Activated CD4-positive, alpha-beta T cell treated with anti-CD3 and anti-CD28 coated beads for 24 hours (primary cell): Measurements from ENCODE around the gene PPP2R3B.
"Not testable (repeated sequence)": the region's sequence is repeated elsewhere in the genome, so short reads cannot be mapped to it uniquely, and the experiment has no call there.

Experiments used
- DNase-seq, 2 donors: peaks; one replicate each; pipeline ENCODE4 v3.0.0-alpha.2; 2020; ENCODE audit warnings: low read depth in 2 of 2

PPP2R3B gene

DNA sequence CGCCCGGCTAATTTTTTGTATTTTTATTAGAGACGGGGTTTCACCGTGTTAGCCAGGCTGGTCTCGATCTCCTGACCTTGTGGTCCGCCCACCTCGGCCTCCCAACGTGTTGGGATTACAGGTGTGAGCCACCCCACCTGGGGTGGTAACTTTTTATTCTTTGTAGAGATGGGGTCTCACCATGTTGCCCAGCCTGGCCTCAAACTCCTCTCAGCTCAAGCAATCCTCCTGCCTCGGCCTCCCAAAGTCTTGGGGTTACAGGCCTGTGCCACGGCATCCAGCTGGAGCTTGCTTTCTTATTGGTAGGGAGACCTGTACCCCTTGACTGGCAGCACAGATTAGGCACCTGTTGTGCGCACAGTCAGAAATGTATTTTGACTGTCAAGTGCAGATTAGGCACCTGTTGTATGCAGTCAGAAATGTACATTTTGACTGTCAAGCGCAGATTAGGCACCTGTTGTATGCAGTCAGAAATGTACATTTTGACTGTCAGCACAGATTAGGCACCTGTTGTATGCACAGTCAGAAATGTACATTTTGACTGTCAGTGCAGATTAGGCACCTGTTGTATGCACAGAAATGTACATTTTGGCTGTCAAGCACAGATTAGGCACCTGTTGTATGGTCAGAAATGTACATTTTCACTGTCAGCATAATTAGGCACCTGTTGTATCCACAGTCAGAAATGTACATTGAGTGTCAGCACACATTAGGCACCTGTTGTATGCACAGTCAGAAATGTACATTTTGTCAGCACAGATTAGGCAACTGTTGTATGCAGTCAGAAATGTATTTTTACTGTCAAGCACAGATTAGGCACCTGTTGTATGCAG is 80.7 kb downstream of the PPP2R3B start:
- not testable (repeated sequence) for DNase-seq

DNA sequence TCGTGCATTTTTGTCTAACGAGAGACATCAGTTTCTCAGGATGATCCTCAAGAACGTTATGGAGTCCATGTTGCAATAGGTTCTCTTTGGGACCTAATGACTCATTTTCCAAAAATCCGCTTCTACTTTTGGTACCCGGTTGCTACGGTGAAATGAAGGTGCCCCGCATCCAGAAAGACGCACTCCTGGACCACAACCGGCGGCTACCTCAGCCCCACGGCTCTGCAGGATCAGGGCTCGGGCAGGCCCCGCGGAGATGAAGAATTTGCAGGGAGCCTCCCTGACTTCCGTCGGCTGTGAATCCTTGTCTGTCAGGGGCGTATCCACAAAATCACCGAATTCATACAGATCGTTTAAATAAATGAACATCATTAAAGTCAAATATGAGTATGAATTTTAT is 83.7 kb downstream of the PPP2R3B start:
- no peak for DNase-seq

DNA sequence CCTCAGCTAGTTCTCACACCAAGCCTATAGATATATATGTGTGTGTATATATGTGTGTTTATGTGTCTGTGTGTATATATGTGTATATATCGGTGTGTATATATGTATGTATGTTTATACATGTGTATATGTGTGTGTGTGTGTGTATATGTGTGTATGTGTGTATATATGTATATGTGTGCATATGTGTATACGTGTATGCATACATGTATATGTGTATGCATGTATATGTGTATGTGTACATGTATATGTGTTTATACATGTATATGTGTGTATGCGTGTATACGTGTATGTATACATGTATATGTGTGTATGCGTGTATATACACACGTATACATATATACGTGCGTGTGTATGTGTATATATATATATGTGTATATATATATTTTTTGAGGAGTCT is 86.4 kb downstream of the PPP2R3B start:
- DNase-seq, result no peak

DNA sequence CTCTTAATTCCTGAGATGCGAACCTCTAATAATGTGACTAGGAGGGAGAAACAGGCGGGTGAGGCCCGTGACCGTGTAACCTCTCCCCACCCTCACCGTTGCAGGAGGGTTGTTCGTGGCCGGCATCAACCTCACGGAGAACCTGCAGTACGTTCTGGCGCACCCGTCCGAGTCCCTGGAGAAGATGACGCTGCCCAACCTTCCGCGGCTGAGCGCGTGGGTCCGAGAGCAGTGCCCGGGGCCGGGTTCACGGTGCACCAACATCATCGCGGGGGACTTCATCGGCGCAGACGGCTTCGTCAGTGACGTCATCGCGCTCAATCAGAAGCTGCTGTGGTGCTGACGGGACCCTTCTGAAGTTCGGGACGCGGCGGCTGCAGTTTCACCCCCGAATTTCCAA is 87.7 kb downstream of the PPP2R3B start:
- no peak for DNase-seq

DNA sequence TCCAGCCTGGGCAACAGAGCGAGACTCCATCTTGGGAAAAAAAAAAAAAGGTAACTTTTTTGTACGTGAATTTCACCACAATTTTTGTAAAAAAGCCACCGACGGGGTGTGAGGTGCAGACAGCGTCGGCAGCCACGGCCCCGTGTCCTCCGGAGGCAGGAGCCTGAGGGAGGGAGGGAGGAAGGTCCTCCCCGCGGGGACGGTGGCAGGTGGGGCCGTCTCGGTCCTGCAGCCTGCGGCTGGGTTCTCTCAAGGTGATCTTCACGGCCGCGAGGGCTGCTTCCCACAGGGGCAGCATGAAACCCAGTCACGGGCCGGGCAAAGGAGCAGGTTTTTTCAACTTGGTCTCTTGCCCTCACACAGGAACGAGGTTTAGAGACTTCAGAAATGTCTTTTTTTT is 91.6 kb downstream of the PPP2R3B start:
- DNase-seq, result no peak

DNA sequence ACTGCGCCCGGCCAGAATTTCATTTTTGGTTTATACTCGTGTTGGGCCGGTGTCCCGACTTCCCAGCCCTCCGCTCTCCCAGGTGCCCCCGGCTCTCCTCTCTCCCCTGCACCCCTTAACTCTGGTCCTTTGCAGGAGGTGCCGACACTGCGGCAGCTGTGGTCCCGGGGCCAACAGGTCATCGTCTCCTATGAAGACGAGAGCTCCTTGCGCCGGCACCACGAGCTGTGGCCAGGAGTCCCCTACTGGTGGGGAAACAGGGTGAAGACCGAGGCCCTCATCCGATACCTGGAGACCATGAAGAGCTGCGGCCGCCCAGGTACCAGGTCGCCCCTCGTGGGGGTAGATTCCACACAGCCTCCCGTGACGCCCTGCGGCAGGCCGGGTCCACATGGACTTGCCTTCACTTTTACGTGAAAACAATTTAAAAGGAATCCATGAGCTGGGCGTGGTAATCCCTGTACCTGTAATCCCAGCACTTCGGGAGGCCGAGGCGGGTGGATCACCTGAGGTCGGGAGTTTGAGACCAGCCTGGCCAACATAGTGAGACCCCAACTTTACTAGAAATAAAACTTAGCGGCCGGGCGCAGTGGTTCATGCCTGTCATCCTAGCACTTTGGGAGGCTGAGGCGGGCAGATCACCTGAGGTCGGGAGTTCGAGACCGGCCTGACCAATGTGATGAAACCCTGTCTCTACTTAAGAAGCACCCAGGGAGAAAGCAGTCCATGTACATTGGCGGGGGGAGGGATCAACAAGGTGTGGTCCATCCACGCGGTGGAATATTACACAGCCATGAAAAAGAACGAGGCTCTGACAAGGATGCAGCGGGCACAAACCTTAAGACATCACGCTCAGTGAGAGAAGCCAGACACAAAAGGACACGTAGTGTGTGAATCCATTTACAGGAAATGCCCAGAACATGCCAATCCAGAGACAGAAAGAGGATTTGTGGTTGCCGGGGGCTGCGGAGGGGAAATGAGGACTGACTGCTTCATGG is 93.5 kb downstream of the PPP2R3B start:
- no peak for DNase-seq

DNA sequence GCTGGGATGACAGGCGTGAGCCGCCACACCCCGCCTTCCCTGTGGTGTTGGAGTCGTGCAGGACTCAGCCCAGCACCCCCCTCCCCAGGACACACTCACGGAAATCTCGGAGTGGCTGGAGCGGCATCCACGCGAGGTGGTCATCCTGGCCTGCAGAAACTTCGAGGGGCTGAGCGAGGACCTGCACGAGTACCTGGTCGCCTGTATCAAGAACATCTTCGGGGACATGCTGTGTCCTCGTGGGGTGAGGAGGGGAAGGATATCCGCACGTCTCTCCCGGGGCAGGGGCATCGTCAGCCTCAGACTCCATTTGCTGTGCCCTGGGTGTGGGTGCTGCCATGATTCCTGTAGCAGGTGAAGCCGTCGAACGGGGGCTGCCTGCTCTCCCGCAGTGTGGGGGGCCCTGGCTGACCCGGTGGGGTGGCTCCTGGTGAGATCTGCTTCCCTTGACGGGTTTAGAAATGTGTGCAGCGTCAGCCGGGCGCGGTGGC is 95.3 kb downstream of the PPP2R3B start:
- DNase-seq, result no peak

DNA sequence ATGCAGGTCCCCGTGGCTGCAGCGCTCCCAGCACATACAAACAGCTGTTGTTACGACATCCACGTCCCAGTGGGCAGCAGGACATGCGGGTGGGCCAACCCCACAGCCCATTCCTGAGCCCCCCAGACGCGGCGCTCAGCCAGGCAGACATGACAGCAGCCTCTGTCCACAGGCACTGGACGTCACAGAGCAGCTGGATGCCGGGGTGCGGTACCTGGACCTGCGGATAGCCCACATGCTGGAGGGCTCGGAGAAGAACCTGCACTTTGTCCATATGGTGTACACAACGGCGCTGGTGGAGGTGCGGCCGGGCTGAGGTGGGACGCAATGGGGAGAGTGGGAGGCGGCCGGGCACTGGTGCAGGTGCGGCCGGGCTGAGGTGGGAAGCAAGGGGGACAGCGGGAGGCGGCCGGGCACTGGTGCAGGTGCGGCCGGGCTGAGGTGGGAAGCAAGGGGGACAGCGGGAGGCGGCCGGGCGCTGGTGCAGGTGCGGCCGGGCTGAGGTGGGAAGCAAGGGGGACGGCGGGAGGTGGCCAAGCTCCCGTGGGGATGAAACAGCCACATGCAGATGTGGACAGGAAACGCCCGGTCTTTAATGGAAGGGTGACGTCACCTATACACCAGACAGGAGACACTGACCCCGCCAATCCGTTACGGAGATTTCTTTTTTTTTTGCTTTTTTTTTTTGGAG is 96.1 kb downstream of the PPP2R3B start:
- DNase-seq, result no peak

DNA sequence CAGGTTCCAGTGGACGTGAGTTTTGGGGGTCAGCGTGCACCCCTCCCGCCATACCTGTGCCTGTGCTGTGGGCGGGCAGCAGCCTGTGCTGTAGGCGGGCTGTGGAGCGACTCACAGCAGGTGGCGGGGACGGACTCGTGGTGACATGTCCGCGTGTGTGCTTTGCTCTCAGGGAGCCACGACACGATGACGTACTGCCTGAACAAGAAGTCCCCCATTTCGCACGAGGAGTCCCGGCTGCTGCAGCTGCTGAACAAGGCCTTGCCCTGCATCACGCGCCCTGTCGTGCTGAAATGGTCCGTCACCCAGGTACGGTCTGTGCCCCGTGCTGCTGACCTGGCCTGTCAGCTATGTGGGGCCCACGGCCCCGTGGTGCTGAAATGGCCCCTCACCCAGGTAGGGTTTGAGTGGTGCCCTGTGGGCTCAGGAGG is 98.1 kb downstream of the PPP2R3B start:
- no peak for DNase-seq

DNA sequence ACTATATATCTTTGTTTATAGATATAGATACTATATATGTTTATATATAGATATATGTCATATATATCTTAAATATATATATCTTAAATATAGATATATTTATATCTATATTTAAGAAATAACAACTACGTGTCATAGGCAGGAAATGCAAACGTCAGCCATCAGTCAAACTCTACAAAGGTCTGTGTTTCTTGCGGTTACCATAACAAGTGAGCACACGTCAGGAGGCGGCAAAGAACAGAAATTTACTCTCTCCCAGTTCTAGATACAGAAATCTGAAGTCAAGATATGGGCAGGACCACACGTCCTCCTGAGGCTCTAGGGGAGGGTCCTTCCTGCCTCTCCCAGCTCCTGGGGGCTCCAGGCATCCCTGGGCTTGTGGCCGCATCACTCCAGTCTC is 99.0 kb downstream of the PPP2R3B start:
- DNase-seq, result no peak

DNA sequence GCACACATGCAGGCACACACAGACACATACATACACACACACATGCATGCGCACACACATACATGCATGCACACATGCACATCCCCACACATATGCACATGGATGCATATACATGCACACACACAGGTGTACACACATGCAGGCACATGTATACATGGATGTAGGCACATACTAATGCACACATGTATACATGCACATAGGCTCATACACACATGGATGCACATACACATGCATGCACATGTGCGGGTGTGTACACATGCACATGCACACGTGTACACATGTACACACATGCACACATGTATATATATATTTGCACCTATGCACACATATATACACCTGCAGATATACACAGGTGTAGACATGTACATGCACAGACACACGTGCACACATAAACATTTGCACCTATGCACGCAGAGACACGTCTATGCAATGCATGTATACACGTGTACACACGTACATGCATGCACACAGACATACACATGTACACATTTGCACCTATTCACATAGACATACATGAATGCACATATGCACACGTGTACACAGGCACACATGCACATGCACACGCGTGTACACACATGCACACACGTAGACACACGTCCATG is 101.5 kb downstream of the PPP2R3B start:
- no peak for DNase-seq
